NOMO-1 treated with DMSO at 0.1 percent for 48 hours (cell line): ENCODE data around the gene RHOT1.

Source experiments
- DNase-seq: peaks from one replicate; lab custom pipeline; 2025; ENCODE audit not compliant: unreplicated experiment; lab: John Stamatoyannopoulos, UW

The RHOT1 gene

DNA sequence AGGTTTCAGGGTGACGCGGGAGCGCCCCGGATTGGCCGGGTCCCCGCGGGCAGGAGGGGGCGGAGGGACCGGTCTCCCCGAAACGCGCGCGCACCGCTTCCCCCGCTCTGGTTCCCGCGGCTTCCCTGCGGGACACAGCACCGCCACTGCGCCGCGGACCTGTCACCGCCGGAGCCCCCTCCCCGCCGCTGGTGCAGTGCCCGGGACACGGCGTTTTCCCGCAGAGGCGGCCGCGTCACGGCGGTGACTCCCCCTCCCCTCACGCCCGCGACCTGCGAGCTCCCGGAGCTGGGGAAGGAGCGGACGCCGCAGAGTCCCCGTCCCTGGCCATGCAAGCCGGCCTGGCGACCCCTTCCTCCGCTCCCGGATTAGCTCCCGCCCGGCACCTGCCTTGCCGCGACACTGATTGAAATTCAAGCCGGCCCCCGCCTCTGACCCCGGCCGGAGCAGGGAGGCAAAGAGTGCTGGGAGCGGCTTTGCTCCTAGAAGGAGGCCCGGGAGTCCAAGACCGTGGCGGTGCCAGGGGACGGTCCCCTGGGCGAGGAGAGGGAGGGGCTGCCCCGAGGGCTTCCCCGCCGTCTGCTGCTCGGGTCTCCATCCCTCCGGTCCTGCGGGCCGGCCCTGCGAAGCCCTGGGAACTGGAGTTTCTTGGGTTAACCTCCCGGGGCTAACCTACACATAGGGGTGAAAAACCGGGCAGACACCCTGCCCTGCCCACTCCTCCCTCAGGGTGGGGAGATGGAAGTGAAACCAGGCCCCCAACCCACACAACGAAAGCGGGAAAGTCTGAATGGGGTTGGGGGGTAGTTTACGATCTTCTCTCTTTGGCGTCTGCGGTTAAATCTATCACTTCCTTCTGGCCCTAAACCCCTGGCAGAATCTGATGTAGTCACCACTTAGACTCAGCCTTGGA is 124.3 kb downstream of the RHOT1 start:
- DNase-seq = peak; percentile 44

DNA sequence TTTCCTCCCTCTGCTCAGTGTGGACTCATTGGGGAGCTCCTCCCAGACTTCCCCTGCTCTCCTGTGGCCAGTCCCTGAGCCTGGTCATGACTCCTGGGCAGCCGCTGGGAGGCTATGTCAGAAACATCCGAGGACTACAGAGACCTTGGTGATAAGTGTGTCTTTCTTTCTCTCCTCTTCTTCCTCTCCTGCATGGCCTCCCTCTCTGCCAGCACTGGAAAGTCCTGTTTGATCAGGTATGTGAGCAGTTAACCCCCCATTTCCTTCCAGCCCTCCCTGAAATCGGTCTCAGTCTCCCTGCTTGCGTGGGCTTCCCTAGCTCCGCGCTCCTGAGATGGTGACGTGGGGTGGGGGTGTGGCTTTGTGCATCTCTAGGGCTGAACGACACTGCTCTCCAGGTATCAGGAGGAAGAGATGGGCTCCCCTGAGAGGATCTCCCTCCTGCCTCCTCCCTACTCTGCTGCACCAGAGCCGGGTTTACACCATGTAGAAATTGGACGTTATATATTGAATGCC is 125.4 kb downstream of the RHOT1 start:
- DNase-seq = no peak

DNA sequence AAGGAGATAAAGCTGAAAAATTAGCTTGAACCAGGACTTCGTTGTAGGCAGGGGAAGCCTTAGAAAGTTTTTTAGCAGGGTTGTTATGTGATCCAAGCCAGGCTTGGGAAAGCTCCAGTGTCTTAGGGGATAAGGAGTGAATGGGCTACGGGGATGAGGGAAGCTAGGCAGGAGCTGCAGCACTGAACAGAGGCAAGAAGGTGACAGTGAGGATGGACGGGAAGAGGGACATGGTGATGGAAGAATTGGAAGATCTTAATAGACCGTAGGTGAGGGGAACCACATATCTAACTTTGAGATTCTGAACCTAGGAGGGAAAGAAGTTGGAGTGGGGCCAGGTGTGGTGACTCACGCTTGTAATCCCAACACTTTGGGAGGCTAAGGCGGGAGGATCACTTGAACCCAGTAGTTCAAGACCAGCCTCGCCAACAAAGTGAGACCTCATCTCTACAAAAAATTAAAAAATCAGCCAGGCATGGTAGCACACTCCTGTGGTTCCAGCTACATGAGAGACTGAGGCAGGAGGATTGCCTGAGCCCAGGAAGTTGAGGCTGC is 126.5 kb downstream of the RHOT1 start:
- DNase-seq = no peak

DNA sequence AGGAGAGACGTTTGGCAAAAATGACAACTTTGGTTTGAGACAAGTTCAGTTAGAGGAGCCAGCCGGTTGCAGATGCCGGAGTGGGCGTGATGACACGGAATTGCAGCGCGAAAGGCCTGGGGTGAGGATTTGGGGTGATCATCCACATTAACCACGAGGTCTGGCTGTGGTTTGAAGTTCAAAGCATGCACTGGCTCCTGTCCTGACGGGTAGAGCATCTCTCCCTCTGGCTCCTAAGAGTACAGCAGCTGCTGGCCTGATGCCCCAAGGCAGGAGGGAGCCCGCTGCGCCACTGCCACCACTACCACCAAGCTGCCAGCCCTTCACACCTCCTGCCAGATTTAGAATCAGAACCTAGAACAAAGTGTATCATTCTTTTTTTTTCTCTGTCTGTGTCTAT is 127.1 kb downstream of the RHOT1 start:
- no peak for DNase-seq

DNA sequence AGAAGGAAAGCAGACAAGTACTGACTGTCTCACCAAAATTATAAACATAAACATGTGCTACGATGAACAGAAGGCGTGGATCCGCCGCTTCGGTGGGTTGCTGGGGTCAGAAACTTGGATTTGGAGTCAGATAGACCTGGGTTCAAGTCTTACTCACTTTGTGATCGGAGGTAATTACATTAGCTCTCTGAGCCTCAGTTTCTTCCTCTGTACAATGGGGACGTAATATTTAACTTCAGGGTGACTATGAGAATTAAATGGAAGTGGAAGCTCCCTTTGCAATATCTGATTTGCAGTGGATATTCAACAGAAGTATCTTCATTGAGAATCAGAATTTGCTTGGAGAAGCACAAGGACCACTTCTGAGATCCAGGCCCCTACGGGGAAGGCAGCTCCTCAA is 129.5 kb downstream of the RHOT1 start:
- no peak for DNase-seq

DNA sequence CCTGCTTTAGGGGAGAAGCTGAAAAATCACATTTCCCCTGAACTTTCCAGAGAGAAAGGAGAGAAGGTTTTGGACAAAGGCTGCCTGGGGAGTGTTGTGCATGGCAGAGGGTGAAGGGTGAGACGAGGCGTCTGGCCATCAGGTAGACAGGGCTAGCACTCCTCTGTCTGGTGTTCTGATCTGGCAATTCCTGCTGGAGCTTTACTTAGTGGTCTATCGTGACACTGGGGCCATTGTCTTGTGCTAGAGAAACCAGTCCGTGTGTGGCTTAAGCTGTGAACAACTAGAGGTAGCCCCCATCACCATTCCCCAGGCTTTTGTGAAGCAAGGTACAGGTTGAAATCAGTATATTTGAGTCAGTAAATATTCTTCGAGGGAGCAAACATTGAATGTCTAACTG is 131.8 kb downstream of the RHOT1 start:
- no peak for DNase-seq

DNA sequence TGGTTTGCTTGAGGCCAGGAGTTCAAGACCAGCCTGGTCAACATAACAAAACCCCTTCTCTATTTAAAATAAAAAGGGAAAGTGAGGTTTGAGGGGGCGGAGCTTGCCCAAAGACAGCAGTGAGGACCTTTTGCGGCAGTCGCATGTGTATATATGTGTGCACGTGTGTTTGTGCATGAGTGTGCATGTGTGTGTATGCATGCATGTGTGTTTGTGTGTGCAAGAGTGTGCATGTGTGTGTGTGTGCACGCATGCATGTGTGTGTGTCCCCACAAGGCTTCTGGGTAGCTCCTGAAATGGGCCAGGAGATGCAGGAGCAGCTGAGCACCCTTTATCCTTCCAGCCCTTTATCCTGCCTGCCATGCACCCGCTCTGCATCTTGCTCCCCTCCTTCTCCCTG is 132.3 kb downstream of the RHOT1 start:
- DNase-seq = no peak
